COLO668 (cell line): Measurements from ENCODE around the gene PIGS.

Source experiments
- DNase-seq: peaks from one replicate; lab custom pipeline; 2025; ENCODE audit not compliant: unreplicated experiment; lab: John Stamatoyannopoulos, UW

PIGS gene

GRCh38 chr17:28511858-28512461, 59.4 kb downstream of the PIGS start:
- no peak for DNase-seq

GRCh38 chr17:28509789-28510188, 61.5 kb downstream of the PIGS start:
- DNase-seq = no peak

GRCh38 chr17:28508211-28508724, 63.1 kb downstream of the PIGS start:
- DNase-seq = no peak

- no peak for DNase-seq
Observed at GRCh38 chr17:28507567-28508203, 63.6 kb downstream of the PIGS start.

GRCh38 chr17:28506763-28507487, 64.4 kb downstream of the PIGS start:
- DNase-seq = no peak

GRCh38 chr17:28505986-28506665, 65.2 kb downstream of the PIGS start, which contains the start of gene FOXN1:
Gene FOXN1, plus strand, starts transcription at chr17:28506348. Its CDS starts 17,622 bp downstream, at chr17:28523970.
- no peak for DNase-seq

GRCh38 chr17:28503420-28503819, 67.9 kb downstream of the PIGS start:
- no peak for DNase-seq
